GM12864 (cell line): ENCODE results near the gene TMEM150C.

Source experiments
- DNase-seq: peaks from one replicate; pipeline ENCODE4 v3.0.0-alpha.2; 2011; ENCODE audit warnings: low read depth
- H3K4me3 ChIP-seq: 2 replicates; pipeline ENCODE4 v1.5.1; 2011; ENCODE audit warnings: mild to moderate bottlenecking, low read depth, low read length, control low read depth
- TF ChIP-seq, protein P1 (sequence below): IDR thresholded peaks from 2 replicates; pipeline ENCODE4 v1.5.1; 2011; ENCODE audit warnings: low read depth, mild to moderate bottlenecking, moderate library complexity, low read length, control low read depth, inconsistent platforms; ENCODE audit errors: missing control alignments

Gene TMEM150C

DNA sequence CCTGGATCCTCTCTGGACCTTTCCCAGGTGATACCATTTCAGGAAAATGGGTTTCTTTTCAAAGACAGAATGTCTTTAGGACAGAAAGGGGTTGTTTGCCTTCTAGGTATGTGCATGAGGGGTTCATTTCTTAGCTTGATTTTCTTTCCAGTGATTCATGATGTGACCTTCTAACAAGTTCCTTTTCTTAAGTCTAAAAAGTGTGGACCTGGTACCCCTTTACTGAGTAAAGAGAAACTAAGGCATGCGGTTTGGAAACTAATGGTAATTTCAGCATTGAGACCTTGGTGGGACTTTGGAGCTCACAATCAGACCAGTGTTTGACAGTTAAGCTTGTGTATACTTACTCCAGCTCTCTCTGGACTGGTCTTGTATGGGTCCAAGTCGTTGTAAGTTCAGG, 122.7 kb downstream of the TMEM150C start:
- TF ChIP-seq, protein P1, sequence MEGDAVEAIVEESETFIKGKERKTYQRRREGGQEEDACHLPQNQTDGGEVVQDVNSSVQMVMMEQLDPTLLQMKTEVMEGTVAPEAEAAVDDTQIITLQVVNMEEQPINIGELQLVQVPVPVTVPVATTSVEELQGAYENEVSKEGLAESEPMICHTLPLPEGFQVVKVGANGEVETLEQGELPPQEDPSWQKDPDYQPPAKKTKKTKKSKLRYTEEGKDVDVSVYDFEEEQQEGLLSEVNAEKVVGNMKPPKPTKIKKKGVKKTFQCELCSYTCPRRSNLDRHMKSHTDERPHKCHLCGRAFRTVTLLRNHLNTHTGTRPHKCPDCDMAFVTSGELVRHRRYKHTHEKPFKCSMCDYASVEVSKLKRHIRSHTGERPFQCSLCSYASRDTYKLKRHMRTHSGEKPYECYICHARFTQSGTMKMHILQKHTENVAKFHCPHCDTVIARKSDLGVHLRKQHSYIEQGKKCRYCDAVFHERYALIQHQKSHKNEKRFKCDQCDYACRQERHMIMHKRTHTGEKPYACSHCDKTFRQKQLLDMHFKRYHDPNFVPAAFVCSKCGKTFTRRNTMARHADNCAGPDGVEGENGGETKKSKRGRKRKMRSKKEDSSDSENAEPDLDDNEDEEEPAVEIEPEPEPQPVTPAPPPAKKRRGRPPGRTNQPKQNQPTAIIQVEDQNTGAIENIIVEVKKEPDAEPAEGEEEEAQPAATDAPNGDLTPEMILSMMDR, result no peak
- H3K4me3 ChIP-seq, result no peak overlapping the region
- DNase-seq, result no peak

DNA sequence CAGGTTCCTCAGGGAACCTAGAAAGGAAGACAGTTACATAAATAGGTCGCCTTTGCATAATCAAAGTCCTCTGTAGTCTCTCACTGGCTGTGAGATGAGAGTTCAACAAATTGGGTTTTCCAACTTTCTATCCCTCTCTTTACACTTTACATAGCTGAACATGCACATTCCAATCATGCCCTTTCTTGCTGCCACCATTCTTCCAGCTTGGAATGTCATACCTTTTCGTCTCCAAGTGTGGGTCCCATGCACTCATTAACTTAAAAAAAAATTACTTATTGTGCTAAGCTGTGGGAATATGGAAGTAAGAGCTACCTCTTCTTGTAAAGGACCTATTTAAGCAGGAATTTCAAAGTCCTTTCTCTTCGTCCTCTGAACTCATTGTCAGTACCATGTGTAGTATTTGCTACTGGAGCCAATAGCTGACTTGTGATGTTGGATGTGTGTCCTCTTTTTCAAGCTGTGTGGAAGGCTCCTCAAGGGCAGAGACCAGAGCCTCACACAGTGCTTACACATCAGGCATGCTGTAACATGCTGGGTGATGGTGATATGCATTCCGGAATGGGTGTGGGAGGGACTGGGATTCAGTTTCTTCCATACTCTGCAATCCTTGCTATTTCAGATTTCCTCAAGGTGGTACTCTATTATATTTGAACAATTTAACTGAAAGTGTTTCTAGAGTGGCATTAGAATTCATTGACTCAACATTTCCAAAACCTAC, 124.3 kb downstream of the TMEM150C start:
- H3K4me3 ChIP-seq, result no peak overlapping the region
- DNase-seq, result no peak
- TF ChIP-seq, protein P1, result no peak

DNA sequence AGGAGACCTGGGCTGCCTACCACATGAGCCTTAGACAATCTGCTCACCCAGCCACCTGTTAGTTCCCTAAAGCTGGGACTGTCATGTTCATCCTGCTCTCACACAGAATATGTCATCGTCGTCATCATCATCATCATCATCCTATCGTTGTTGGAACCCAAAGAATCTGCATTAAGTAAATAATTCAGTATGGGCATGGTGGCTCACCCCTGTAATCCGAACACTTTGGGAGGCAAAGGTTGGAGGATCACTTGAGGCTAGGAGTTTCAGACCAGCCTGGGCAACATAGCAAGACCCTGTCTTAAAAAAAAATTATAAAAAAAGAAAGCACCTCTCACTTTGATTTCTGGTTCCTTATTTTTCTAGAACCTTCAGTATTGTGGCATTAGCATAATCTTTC, 125.0 kb downstream of the TMEM150C start:
- TF ChIP-seq, protein P1, result no peak
- DNase-seq, result no peak
- H3K4me3 ChIP-seq, result no peak overlapping the region

DNA sequence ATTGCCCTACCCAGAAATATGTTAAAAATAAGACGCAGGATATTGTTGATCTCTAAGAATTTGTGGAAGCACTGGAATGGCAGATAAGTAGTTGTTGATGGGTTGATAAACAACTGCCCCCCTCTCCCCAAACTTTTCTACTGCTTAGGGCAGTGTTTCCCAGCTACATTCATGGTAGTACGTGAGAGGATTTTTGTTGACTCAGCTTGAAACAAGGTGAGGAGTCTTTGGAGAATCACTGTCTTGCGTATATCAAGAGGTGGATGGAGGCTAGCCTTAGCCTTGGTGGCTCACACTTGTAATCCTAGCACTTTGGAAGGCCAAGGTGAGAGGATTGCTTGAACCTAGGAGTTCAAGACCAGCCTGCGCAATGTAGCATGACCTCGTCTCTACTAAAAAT, 125.7 kb downstream of the TMEM150C start:
- DNase-seq, result no peak
- TF ChIP-seq, protein P1, result no peak
- H3K4me3 ChIP-seq, result no peak overlapping the region

DNA sequence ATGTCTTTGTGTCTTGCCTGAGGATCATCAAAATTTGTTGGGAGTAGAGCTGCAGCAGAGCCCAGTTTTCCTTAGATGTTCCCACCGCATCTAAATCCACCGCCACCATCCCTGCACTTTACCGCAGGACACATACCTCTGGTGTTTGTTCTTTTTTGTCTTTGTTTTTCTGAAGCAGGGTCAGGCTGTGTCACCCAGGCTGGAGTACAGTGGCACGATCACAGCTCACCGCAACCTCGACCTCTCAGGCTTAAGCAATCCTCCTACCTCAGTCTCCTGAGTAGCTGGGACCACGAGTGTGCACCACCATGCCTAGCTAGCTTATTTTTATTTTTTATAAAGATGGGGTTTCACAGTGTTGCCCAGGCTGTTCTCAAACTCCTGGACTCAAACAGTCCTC, 126.8 kb downstream of the TMEM150C start:
- TF ChIP-seq, protein P1, result no peak
- no peak overlapping the region for H3K4me3 ChIP-seq
- no peak for DNase-seq

DNA sequence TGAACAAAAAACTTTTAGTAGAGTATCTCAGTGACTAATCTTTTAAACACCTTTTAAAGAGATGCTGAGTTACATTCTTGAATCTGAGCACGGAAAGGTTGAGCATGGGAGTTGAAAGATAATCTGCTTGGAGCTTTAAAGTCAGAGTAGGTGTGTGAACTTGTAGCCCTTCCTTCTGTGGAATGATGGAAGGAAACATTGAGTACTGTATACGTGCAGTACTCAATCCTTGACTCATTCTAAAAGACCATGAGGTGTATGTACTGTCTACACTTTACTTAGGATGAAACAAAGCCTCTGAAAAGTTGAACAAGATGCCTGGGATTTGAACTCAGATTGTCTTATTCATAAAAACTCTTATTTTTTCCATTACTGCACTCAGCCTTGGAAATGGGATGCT, 128.0 kb downstream of the TMEM150C start:
- no peak overlapping the region for H3K4me3 ChIP-seq
- TF ChIP-seq, protein P1, result no peak
- DNase-seq, result no peak
